T-helper 1 cell treated with Interleukin-12 subunit alpha and Interleukin-12 subunit beta and Interleukin-4 antibody, amounts not matched to agents 30 μg/mL and 1 μg/mL, for 36 hours (primary cell): Measurements from ENCODE around the gene IGFBP2.

Experiments used
- H3K27ac Mint-ChIP-seq: one replicate; pipeline ENCODE4 v1.8.0; 2021; ENCODE audit warnings: mild to moderate bottlenecking, mixed read lengths
- H3K27me3 Mint-ChIP-seq: one replicate; pipeline ENCODE4 v1.8.0; 2021; ENCODE audit warnings: low read depth, mixed read lengths
- H3K36me3 Mint-ChIP-seq: one replicate; pipeline ENCODE4 v1.8.0; 2021; ENCODE audit warnings: low read depth, mixed read lengths
- H3K4me1 Mint-ChIP-seq: one replicate; pipeline ENCODE4 v1.8.0; 2021; ENCODE audit warnings: low read depth, mixed read lengths
- H3K4me3 Mint-ChIP-seq: one replicate; pipeline ENCODE4 v1.8.0; 2021; ENCODE audit warnings: mild to moderate bottlenecking, moderate library complexity, mixed read lengths
- H3K9me3 Mint-ChIP-seq: one replicate; pipeline ENCODE4 v1.8.0; 2021; ENCODE audit warnings: mixed read lengths

IGFBP2 gene

DNA sequence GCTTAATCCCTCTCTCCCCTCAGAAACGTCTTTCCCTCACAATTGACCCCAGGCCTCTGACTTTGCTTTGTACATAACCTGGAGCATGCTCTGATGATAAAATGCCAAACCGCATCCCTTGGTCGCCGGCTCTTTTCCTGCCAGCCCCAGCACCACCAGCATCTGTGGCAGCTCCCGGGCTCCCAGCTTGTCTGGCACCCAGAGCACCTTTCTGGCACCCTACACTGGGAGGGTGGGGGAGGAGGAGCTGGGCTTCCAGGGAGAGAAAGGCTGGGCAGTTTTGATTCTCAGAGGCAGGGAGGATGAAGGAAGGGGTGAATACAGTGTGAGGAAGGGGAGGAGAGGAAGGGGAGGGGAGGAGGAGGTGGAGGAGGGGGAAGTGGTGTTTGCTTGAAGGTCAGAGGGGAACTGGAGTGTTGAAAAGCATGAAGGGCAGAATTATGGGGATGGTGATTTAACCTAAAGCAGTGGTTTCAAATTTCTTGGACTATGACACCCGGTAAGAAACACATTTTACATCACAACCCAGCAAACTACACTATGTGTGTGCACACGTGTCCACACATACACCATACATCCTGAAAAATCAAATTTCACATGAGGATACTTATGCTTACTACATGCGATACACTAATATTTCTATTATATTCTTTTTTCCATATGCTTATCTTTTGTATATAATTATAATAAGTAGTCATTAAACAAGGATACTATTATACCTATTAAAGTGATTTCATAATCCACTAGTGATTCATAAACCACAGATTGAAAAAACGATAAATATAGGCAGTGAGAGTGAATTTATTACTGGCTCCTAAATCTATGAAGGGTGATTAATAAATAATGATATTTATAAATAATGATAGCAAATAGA is 30.0 kb upstream of the IGFBP2 start:
- Mint-ChIP-seq H3K9me3 (no peaks in the 10 kb centered on the region), H3K4me1 (peaks cover 28% of the 10 kb centered on the region), H3K36me3 (peaks cover 1% of the 10 kb centered on the region), H3K27ac (no peak overlapping the region), H3K27me3 (no peaks in the 10 kb centered on the region), H3K4me3 (no peak overlapping the region)

DNA sequence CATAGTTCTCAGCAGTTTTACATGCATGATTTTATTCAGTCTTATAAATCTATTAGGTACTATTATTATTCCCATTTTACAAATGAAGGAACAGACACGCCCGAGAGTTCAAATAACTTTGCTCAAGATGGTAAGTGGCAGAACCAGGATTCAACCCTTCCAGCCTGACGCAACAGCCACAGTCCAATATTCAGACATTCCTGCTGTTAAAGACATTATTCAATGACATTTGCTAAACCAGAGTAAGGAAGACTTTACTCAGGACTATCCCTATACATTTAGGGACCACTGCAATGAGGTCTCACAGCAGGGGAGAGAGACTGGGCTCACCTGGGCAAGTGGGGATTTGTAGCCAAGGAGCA is 29.4 kb upstream of the IGFBP2 start:
- Mint-ChIP-seq H3K9me3 (no peaks in the 10 kb centered on the region), H3K27me3 (no peaks in the 10 kb centered on the region), H3K4me3 (no peak overlapping the region), H3K36me3 (peaks cover 1% of the 10 kb centered on the region), H3K4me1 (peaks cover 28% of the 10 kb centered on the region), H3K27ac (no peak overlapping the region)

DNA sequence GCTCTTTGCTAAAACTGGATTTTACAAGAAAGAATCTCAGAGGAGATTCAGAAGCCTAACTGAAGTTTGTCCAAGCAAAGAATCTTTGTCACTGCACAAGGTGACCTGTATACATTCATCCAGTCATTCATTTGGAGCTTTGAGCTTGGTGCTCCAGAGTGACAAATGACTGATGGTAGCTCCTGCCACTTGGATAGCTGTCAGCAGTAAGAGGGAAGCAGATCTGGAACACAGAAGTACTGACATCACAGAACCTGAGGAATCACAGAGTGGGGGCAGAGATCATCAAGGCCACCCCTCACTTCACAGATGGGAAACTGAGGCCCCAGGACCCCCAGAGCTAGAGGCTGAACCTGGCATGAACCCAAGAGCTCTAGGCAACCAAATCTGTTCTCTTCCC is 28.8 kb upstream of the IGFBP2 start:
- H3K4me3 Mint-ChIP-seq: no peak overlapping the region
- no peak overlapping the region for H3K27ac Mint-ChIP-seq
- H3K4me1 Mint-ChIP-seq: peaks cover 28% of the 10 kb centered on the region
- no peaks in the 10 kb centered on the region for H3K9me3 Mint-ChIP-seq
- H3K27me3 Mint-ChIP-seq: no peaks in the 10 kb centered on the region
- peaks cover 1% of the 10 kb centered on the region for H3K36me3 Mint-ChIP-seq

DNA sequence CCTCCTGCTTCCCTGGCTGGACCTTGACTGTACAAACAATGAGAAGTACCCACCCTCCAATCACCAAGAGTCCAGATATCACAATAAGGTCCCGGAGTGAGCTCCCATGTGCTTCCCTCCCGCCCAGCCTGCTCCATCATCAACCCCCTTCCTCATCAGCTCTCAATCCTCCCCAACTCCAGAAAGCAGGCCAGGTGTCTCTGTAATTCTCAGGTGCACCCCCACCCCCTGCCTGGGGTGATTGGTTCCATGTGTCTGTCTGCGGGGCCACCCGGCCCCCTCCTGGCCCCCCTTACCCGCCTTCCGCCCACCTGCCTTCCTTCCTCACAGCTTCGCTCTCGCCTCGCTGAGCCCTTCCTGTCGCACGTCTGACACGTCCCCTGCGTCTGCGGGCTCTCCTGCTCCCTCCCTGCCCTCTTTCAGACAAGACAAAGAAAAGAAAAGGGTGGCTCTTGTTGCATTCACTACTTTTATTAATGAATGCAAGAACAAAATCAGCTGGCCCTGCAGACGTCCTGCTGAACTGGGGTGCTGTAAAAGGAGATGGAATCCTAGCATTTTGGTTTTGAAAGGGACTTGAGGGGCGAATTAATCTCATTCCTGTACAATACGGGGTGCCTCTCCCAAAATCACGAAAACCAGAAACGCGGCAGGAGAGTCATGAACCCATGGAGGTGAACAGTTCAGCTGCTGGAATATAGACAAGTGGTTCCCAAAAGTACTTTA is 26.5 kb upstream of the IGFBP2 start:
- H3K36me3 Mint-ChIP-seq: peaks cover 1% of the 10 kb centered on the region
- H3K27me3 Mint-ChIP-seq: no peaks in the 10 kb centered on the region
- peak overlapping the region; percentile 78 for H3K4me3 Mint-ChIP-seq
- H3K4me1 Mint-ChIP-seq: peaks cover 28% of the 10 kb centered on the region
- no peaks in the 10 kb centered on the region for H3K9me3 Mint-ChIP-seq
- peak overlapping the region; percentile 82 for H3K27ac Mint-ChIP-seq

DNA sequence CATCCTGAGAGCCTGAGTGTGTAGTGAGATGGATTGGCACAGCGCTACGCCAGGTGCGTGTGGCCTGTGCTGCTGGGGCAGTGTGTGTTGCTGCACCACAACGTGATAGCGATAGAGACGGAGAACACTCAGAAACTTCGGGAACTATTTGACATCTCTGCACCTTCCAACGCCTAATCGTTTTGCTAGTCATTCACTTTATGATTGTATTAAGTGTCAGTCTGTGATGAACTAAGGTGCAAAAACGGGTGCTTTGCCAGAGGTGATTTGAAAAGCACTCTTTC is 26.0 kb upstream of the IGFBP2 start:
- H3K27ac Mint-ChIP-seq: no peak overlapping the region
- H3K9me3 Mint-ChIP-seq: no peaks in the 10 kb centered on the region
- peaks cover 1% of the 10 kb centered on the region for H3K36me3 Mint-ChIP-seq
- H3K27me3 Mint-ChIP-seq: no peaks in the 10 kb centered on the region
- H3K4me1 Mint-ChIP-seq: peaks cover 28% of the 10 kb centered on the region
- H3K4me3 Mint-ChIP-seq: peak overlapping the region; percentile 78

DNA sequence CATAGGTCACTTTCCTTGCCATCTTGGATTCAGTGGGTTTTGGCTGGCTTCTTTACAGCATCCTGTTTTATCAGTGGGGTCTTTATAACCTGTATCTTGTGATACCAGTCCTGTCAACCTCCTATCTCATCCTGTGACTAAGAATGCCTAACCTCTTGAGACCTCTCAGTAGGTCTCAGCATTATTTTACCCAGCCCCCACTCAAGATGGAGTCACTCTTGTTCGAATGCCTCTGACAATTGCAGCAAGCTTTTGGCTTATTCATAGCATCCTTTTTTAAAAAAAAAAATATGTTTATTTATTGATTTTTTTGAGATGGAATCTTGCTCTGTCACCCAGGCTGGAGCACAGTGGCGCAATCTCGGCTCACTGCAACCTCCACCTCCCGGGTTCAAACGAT is 24.7 kb upstream of the IGFBP2 start:
- H3K4me3 Mint-ChIP-seq: no peak overlapping the region
- H3K36me3 Mint-ChIP-seq: peaks cover 1% of the 10 kb centered on the region
- no peaks in the 10 kb centered on the region for H3K9me3 Mint-ChIP-seq
- no peak overlapping the region for H3K27ac Mint-ChIP-seq
- H3K27me3 Mint-ChIP-seq: peaks cover 9% of the 10 kb centered on the region
- peaks cover 21% of the 10 kb centered on the region for H3K4me1 Mint-ChIP-seq

DNA sequence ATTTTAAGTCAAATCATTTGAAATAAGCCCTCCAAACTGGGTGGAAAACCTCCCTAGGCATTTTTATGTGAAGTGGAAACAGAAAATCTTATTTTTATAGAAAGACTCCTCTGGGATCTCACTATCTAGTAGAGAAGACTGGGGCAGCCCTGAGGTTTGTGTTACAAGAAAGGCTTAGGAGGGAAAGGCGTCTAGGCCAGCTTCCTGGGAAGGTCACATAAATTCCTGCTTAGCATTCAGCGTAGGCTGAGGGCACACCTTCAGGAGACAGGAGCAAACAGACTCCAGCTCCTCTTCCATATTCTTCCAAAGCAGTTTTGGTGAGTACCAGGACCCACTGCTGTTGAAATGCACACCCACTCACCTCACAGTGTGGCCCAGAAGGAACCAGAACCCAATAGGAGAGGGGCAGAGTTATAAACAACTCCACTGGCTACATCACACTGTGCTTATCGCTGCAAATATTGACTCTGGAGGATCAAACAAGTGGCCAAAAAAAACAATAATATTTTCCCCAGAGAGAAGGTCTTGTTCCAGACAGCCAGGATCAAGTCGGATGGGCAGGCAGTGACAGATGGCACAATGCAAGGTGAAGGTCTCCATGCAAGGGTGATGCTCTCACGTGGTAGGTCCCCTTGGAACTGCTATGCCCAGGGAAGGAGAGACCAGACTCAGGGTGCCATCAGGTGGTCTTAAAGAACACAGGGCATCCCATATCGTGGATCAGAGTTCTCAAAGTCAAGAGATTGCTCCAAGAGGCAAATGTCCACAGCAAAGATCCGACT is 17.7 kb upstream of the IGFBP2 start:
- peaks cover 14% of the 10 kb centered on the region for H3K27me3 Mint-ChIP-seq
- no peaks in the 10 kb centered on the region for H3K36me3 Mint-ChIP-seq
- H3K4me3 Mint-ChIP-seq: no peak overlapping the region
- no peak overlapping the region for H3K27ac Mint-ChIP-seq
- H3K4me1 Mint-ChIP-seq: peaks cover 8% of the 10 kb centered on the region
- H3K9me3 Mint-ChIP-seq: no peaks in the 10 kb centered on the region

DNA sequence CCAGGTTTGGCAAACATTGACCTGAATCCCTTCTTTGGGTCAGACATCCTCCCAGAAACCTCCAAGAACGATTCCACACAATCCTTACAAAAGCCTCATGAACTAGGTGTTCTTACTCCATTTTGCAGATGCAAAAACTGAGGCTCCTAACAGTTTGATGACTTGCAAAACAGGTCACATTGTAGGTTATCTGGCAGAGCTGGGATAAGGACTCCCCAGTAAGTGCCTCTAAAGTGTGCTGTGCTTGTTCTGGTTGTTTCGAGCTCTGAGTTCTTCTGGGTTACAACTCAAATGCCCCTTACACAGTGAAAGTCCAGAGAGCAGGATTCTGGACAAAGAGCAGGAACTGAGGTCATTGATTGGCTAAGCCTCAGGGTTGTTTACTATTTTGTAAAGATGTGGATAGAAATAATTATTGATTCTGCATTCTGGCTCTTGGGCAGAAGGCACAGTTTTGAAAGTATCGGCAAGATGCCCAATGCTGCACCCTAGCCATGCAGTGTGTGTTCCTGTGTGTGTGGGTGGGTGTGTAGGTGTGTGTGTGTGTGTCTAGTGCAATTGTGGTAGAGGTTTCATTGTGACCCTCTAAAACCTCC is 17.0 kb upstream of the IGFBP2 start:
- H3K4me3 Mint-ChIP-seq: no peak overlapping the region
- H3K9me3 Mint-ChIP-seq: no peaks in the 10 kb centered on the region
- no peaks in the 10 kb centered on the region for H3K36me3 Mint-ChIP-seq
- peaks cover 8% of the 10 kb centered on the region for H3K4me1 Mint-ChIP-seq
- no peak overlapping the region for H3K27ac Mint-ChIP-seq
- H3K27me3 Mint-ChIP-seq: peaks cover 14% of the 10 kb centered on the region

DNA sequence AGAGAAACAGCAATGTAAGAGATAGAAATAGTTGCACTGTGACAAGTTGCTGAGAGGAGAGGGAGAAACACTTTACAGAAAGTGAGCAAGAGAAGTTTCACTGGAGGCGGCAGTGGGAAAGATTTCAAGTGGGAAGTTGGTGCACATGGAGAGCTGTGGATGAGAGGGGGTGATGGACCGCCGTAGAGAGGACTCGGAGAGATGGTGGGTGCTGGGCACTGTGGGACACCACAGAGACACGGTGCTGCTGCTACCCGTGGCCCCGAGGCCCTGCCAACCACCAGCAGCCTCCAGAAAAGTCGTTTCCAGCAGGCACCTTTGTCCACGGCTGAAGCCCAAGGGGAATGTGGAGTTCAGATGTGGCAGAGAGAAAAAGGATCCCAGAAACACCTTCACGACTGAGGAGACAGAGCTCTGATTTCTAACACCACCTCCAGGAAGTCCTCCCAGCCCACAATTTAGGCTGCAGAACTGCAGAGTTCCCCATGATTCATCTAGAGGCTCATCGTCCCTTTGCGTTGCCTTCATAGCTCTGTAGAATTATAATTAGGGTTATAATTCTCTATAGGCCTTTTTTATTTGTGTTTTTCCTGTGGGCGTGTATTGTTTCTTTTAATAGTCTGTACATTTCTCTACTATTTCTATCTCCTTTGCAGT is 15.9 kb upstream of the IGFBP2 start:
- Mint-ChIP-seq H3K36me3 (no peaks in the 10 kb centered on the region), H3K4me3 (no peak overlapping the region), H3K9me3 (no peaks in the 10 kb centered on the region), H3K27ac (no peak overlapping the region), H3K27me3 (peaks cover 13% of the 10 kb centered on the region), H3K4me1 (peaks cover 8% of the 10 kb centered on the region)

DNA sequence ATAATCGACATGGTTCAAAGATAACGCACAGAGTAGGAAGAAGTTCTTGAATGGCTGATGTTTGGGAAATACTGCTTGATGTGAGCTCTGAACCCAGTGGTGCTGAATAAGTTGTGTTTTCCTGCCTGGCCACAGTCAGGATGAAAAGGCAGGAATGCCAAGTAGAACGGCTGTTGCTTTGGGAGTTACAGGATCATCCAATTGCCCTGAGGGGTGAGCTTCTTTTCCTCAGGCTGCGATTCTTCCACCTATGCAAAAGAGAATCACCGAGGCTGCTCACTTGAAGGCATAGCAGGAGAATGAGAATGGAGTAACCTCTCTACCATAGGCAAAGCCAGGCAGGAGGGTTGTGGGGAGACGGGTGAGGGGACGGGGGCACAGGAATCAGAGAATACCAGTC is 14.4 kb upstream of the IGFBP2 start:
- no peaks in the 10 kb centered on the region for H3K36me3 Mint-ChIP-seq
- H3K4me1 Mint-ChIP-seq: peaks cover 8% of the 10 kb centered on the region
- H3K4me3 Mint-ChIP-seq: no peak overlapping the region
- H3K9me3 Mint-ChIP-seq: no peaks in the 10 kb centered on the region
- H3K27me3 Mint-ChIP-seq: peaks cover 5% of the 10 kb centered on the region
- H3K27ac Mint-ChIP-seq: peak overlapping the region; percentile 74

DNA sequence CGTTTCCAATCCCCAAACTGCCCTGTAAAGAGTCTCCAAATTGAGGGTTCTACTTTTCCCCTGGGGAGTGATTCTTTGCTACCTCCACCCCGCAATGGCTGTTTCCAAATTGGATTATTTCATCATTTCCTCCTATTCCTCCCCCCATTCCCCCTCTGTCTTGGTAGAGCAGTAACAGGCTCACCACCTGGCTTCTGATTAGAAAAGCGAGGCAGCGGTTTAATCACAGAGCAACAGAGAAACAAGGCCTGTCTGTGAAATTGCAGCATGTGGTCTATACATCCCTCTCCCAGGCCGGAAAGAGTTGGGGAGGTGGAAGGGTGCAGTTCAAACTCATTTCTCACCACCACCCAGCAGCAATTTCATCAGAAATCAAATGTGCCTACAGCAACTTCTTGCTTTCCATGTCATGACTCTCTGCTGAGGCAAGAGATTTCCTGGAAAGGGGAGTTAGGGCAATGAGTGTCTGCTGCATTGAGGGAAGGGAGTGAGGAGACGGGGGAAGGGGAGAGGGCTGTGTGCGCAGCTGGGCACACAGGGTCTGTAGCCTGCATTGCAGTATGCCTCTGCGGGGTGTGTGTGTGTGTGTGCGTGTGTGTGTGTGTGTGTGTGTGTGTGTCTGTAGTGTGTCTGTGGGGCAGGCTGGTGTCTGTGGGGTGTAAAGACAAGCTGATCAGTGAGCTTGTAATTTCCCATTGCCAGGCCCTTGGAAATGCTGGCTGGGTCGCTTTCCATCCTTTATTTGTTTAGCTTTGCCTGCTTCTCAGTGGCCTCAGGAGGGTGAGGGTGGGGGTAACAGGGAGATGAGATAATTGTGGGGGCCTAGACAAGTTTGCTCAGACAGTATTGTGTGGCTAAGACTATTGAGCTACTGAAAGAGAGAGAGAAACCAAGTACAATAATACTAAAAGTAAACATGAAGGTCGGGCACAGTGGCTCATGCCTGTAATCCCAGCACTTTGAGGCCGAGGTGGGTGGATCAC is 13.5 kb upstream of the IGFBP2 start:
- Mint-ChIP-seq H3K27ac (peak overlapping the region; percentile 74), H3K4me3 (no peak overlapping the region), H3K36me3 (no peaks in the 10 kb centered on the region), H3K9me3 (no peaks in the 10 kb centered on the region), H3K4me1 (peaks cover 8% of the 10 kb centered on the region), H3K27me3 (peaks cover 5% of the 10 kb centered on the region)

DNA sequence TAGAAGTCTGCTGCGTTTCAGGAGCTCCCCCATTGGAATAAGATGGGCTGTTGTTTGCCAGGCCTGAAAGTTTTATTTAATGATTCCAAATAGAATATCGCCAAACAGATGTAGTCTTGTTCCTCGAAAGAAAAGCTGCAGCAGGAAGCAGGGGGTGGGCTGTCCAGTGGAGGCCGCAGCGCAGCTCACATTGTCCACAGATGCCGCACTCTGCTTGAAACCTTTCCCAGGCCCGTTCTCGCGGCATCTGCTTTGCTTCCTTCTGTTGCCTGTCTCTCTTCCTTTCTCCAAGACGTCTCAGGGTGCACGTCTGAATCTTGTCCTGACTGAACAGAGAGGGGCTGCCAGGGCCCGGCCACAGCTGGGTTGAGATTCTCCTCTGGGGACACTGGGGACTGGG is 12.4 kb upstream of the IGFBP2 start:
- H3K9me3 Mint-ChIP-seq: no peaks in the 10 kb centered on the region
- H3K27ac Mint-ChIP-seq: no peak overlapping the region
- peaks cover 8% of the 10 kb centered on the region for H3K4me1 Mint-ChIP-seq
- peaks cover 5% of the 10 kb centered on the region for H3K27me3 Mint-ChIP-seq
- no peak overlapping the region for H3K4me3 Mint-ChIP-seq
- no peaks in the 10 kb centered on the region for H3K36me3 Mint-ChIP-seq

DNA sequence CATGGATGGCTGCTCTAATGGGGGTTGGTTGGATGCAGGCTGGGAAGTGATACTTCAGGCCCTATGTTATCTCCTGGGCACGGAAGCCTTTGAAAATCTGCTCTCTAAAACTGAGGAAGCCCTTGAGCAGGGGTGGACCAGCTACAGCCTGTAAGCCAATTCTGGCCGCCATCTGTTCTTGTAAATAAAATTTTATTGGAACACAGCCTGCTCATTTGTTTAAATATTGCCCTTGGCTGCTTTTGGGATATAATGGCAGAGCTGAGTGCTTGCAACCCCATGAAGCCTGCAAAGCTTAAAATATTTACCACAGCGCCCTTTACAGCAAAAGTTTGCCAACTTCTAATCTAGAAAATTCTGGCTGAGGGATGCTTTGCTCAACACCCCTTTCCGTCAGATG is 11.9 kb upstream of the IGFBP2 start:
- peaks cover 6% of the 10 kb centered on the region for H3K27me3 Mint-ChIP-seq
- no peak overlapping the region for H3K4me3 Mint-ChIP-seq
- no peaks in the 10 kb centered on the region for H3K9me3 Mint-ChIP-seq
- peaks cover 8% of the 10 kb centered on the region for H3K4me1 Mint-ChIP-seq
- H3K36me3 Mint-ChIP-seq: no peaks in the 10 kb centered on the region
- no peak overlapping the region for H3K27ac Mint-ChIP-seq
